Ishikawa (cell line): Measurements from ENCODE around the gene MYPN.

Source experiments
- CREB1 ChIP-seq: IDR thresholded peaks from 2 replicates; pipeline ENCODE4 v1.6.1; 2012; ENCODE audit warnings: low read depth
- EP300 ChIP-seq: IDR thresholded peaks from 2 replicates; pipeline ENCODE4 v1.6.1; 2012; ENCODE audit warnings: borderline replicate concordance
- FOXM1 ChIP-seq: IDR thresholded peaks from 2 replicates; pipeline ENCODE4 v1.6.1; 2012; ENCODE audit warnings: low read depth, borderline replicate concordance
- MAX ChIP-seq: IDR thresholded peaks from 2 replicates; pipeline ENCODE4 v1.6.1; 2012
- NFIC ChIP-seq: IDR thresholded peaks from 2 replicates; pipeline ENCODE4 v1.6.1; 2012
- REST ChIP-seq: IDR thresholded peaks from 2 replicates; pipeline ENCODE4 v1.6.1; 2012; ENCODE audit warnings: low read depth, mild to moderate bottlenecking
- TCF12 ChIP-seq: IDR thresholded peaks from 2 replicates; pipeline ENCODE4 v1.6.1; 2012; ENCODE audit warnings: low read depth
- USF1 ChIP-seq: IDR thresholded peaks from 2 replicates; pipeline ENCODE4 v1.6.1; 2012

- TF ChIP-seq FOXM1 (no peak), REST (no peak), EP300 (no peak), MAX (no peak), USF1 (no peak), CREB1 (no peak), TCF12 (no peak), NFIC (no peak)
Observed at GRCh38 chr10:68238371-68238770, 129.1 kb downstream of the MYPN start.
